ENCODE measurements around the gene CENPX. TPM values are rescaled to one million over a fixed set of nuclear protein-coding genes. Genes with fewer than 3 reads are reported as not detected.

Gene CENPX
- polyA plus RNA-seq, 1 experiment = 57.0 TPM

DNA sequence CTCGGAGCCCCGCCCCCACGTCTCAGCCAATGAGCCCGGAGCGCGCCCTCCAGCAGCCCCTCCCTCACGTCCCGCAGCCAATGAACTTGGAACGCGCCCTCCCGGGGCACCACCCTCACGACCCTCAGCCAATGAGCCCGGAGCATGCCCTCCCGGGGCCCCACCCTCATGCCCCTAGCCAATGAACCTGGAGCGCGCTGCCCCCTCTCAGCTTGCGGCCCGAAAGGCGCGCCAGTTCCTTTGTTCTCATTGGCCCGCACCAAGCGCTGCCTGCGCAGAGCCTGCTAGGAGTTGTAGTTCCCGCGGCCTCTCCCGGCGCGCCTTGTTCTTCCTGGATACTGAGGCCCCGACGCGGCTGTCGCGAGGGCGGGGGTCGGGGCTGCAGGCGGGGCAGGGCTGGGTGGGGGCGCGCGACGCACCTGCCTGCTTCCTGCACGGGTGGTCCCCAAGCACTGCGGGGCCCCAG lies 336 bp upstream of the CENPX start, which contains the start of gene LRRC45:
Gene LRRC45 (plus strand): TSS at position 325 of the 466 bp plus-strand sequence. CDS start 339 bp downstream, outside the sequence.
- ChIA-PET POLR2A (interaction anchor here (0.7 to 1.4 kb wide), 3 partner anchors 15 to 69 kb away, joined by 4 to 19 read pairs (median 5); partner anchors contain the start of gene DCXR), CTCF (interaction anchor here (1.8 to 11.6 kb wide), 9 partner anchors 7 to 131 kb away, joined by 5 to 218 read pairs (median 13); partner anchors contain the start of genes DCXR, MYADML2, NOTUM and RAC3)
- TF ChIP-seq, protein P1, sequence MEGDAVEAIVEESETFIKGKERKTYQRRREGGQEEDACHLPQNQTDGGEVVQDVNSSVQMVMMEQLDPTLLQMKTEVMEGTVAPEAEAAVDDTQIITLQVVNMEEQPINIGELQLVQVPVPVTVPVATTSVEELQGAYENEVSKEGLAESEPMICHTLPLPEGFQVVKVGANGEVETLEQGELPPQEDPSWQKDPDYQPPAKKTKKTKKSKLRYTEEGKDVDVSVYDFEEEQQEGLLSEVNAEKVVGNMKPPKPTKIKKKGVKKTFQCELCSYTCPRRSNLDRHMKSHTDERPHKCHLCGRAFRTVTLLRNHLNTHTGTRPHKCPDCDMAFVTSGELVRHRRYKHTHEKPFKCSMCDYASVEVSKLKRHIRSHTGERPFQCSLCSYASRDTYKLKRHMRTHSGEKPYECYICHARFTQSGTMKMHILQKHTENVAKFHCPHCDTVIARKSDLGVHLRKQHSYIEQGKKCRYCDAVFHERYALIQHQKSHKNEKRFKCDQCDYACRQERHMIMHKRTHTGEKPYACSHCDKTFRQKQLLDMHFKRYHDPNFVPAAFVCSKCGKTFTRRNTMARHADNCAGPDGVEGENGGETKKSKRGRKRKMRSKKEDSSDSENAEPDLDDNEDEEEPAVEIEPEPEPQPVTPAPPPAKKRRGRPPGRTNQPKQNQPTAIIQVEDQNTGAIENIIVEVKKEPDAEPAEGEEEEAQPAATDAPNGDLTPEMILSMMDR (IDR thresholded peaks at IDR 0.05; ENCODE audit: insufficient read depth, low read depth, low read length) = no peak
- peak within 1 kb of the TSS; percentile 87 for H3K4me3 ChIP-seq (ENCODE audit: low read depth, low read length)
- peak; percentile 96 for DNase-seq (ENCODE audit: low read depth)
- H3K27me3 ChIP-seq (ENCODE audit: control insufficient read depth, insufficient read depth, low read length) = no peaks in the 10 kb centered on the region
- H3K36me3 ChIP-seq (ENCODE audit: control insufficient read depth, insufficient read depth, low read length) = peaks cover 12% of the 10 kb centered on the region

- no peaks in the 10 kb centered on the region for H3K27me3 ChIP-seq (ENCODE audit: control insufficient read depth, insufficient read depth, low read length)
- no peak for DNase-seq (ENCODE audit: low read depth)
- TF ChIP-seq, protein P1 (IDR thresholded peaks at IDR 0.05; ENCODE audit: insufficient read depth, low read depth, low read length) = no peak
- ChIA-PET CTCF (interaction anchor here (0.7 to 11.6 kb wide), 17 partner anchors 8 to 287 kb away, joined by 3 to 218 read pairs (median 7); partner anchors contain the start of genes DCXR, MYADML2, NOTUM and RAC3), POLR2A (no interaction called here)
- peak overlapping the region; percentile 87 for H3K4me3 ChIP-seq (ENCODE audit: low read depth, low read length)
- H3K36me3 ChIP-seq (ENCODE audit: control insufficient read depth, insufficient read depth, low read length) = peaks cover 11% of the 10 kb centered on the region; the same call in 1 of the 2 replicates
Measured at GRCh38 chr17:82021900-82022309, 773 bp downstream of the CENPX start.

DNA sequence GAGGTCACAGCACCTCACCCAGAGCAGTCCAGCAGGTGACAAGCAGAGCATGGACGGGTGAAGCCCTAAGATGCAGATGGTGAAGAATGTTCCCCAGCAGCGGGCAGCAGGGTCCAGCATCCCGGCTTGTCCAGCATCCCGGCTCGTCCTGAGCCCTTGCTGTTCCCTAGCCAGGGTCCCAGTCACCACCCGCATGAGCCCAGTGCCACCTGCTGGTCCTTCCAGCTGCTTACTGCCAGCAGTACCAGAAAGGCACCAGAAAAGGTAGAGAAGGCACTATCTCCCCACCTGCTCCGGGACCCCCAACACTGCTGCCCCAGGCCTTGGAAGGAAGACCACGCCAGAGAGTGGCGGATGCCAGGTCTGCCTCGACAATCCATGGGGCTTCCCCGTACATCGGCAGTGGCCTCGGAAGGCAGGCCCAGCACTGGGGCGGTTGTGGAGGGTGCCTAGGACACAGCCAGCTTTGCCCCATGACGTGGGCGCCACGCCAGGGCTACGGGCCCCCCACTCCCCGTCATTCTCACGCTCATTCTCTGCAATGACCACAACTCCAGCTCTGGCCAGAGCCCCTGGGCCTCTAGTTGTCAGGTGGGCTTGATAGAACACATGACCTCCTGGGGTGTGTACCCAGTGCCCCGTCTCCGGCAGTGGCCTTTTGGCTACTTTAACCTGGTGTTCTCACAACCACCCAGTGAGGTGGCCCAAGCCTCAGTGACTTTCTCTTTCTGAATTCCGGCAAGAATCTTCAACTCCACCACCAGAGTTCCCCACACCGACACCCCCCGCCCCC lies 1.4 kb downstream of the CENPX start:
- Histone ChIP-seq H3K27me3 (ENCODE audit: control insufficient read depth, insufficient read depth, low read length) (no peaks in the 10 kb centered on the region), H3K36me3 (ENCODE audit: control insufficient read depth, insufficient read depth, low read length) (peaks cover 10% of the 10 kb centered on the region; the same call in 1 of the 2 replicates), H3K4me3 (ENCODE audit: low read depth, low read length) (no peak overlapping the region; the same call in 1 of the 2 replicates)
- CTCF ChIA-PET = interaction anchor here (0.6 to 11.6 kb wide), 23 partner anchors 9 to 286 kb away, joined by 3 to 218 read pairs (median 6); partner anchors contain the start of genes ASPSCR1, DCXR, MAFG and MYADML2
- TF ChIP-seq, protein P1 (IDR thresholded peaks at IDR 0.05; ENCODE audit: insufficient read depth, low read depth, low read length) = peak; percentile 87
- POLR2A ChIA-PET = no interaction called here
- no peak for DNase-seq (ENCODE audit: low read depth)

- no peak for DNase-seq (ENCODE audit: low read depth)
- POLR2A ChIA-PET = no interaction called here
- CTCF ChIA-PET = interaction anchor here (0.5 to 11.6 kb wide), 23 partner anchors 9 to 449 kb away, joined by 3 to 218 read pairs (median 4); partner anchors contain the start of genes ASPSCR1, DCXR, MAFG and MYADML2
- H3K27me3 ChIP-seq (ENCODE audit: control insufficient read depth, insufficient read depth, low read length) = no peaks in the 10 kb centered on the region
- H3K4me3 ChIP-seq (ENCODE audit: low read depth, low read length) = no peak overlapping the region
- TF ChIP-seq, protein P1 (IDR thresholded peaks at IDR 0.05; ENCODE audit: insufficient read depth, low read depth, low read length) = no peak
- peaks cover 10% of the 10 kb centered on the region; the same call in 1 of the 2 replicates for H3K36me3 ChIP-seq (ENCODE audit: control insufficient read depth, insufficient read depth, low read length)
Measured at GRCh38 chr17:82020572-82021106, 2.0 kb downstream of the CENPX start.
